ENCODE results near the gene XIST. TPM values are rescaled to one million over a fixed set of nuclear protein-coding genes. Genes with fewer than 3 reads are reported as not detected.

Gene XIST
- total RNA-seq, 1 experiment from 2014 or later, result 1.4 TPM

DNA sequence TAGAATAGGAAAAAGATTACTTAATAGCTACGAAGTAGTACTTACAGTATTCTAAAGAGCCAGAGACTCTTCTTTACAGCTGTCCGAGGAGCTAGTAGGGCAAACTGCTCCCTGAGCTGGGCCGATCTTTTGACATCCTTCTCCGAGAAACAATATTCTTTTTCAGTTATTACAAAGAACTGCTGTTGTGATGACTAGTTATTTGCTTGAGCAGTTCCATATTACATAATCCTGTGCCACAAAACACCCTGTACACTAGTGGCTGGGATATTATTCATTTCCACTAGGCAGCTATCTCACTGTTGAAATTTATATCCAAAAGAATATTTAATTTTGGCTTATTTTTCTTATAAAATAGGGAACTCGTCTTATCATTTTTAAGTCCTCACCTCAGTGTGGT is 11.2 kb downstream of the XIST start:
- peaks cover 5 to 18% of the 10 kb centered on the region in 2 experiments for H3K9me3 Mint-ChIP-seq

More for the DNA sequence above, 11.2 kb downstream of the XIST start:
- no peaks in the 10 kb centered on the region for H4K20me1 ChIP-seq (ENCODE audit: control insufficient read depth, insufficient read depth, insufficient read length)
- H3K27ac Mint-ChIP-seq, result no peak overlapping the region
- no peak overlapping the region for H3K27ac ChIP-seq (ENCODE audit: insufficient read length, low read depth, low read length)
- H3K79me1 ChIP-seq (ENCODE audit: insufficient read depth, low read depth, low read length, poor library complexity, severe bottlenecking), result no peaks in the 10 kb centered on the region
- no peak overlapping the region for H3K4ac ChIP-seq (ENCODE audit: low read depth, low read length)
- no peak overlapping the region for H3K18ac ChIP-seq (ENCODE audit: insufficient read length, low read depth, low read length)
- no peak overlapping the region for H2BK5ac ChIP-seq (ENCODE audit: insufficient read length, low read length)
- H3K14ac ChIP-seq (ENCODE audit: insufficient read depth, low read length), result no peak overlapping the region
- no peak for DNase-seq
- H4K8ac ChIP-seq (replicated peaks; ENCODE audit: insufficient read length, low read depth, low read length), result no peak overlapping the region
- no peak overlapping the region for H3K23ac ChIP-seq (ENCODE audit: insufficient read length, low read depth, low read length)
- TF ChIP-seq, protein P1, sequence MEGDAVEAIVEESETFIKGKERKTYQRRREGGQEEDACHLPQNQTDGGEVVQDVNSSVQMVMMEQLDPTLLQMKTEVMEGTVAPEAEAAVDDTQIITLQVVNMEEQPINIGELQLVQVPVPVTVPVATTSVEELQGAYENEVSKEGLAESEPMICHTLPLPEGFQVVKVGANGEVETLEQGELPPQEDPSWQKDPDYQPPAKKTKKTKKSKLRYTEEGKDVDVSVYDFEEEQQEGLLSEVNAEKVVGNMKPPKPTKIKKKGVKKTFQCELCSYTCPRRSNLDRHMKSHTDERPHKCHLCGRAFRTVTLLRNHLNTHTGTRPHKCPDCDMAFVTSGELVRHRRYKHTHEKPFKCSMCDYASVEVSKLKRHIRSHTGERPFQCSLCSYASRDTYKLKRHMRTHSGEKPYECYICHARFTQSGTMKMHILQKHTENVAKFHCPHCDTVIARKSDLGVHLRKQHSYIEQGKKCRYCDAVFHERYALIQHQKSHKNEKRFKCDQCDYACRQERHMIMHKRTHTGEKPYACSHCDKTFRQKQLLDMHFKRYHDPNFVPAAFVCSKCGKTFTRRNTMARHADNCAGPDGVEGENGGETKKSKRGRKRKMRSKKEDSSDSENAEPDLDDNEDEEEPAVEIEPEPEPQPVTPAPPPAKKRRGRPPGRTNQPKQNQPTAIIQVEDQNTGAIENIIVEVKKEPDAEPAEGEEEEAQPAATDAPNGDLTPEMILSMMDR (conservative IDR thresholded peaks at IDR 0.05), result no peak
- H3T11ph ChIP-seq (ENCODE audit: low read length), result no peak overlapping the region
- H3K4me1 ChIP-seq (ENCODE audit: insufficient read depth, low read length), result no peaks in the 10 kb centered on the region
- no peak overlapping the region for H2BK20ac ChIP-seq (ENCODE audit: low read depth, low read length, poor library complexity, severe bottlenecking)
- H3K79me2 ChIP-seq (ENCODE audit: insufficient read depth, low read length), result no peaks in the 10 kb centered on the region
- H2BK120ac ChIP-seq (ENCODE audit: low read depth, low read length, poor library complexity, severe bottlenecking), result no peak overlapping the region
- no CpG with 5 or more reads among the region's 5 CpGs for WGBS (ENCODE audit: extremely low coverage, insufficient read length, low lambda C conversion rate)
- no peaks in the 10 kb centered on the region for H3K23me2 ChIP-seq (ENCODE audit: insufficient read length, low read depth, low read length, poor library complexity, severe bottlenecking)
- peaks cover 6 to 8% of the 10 kb centered on the region in 2 experiments for H3K4me1 Mint-ChIP-seq
- no peak overlapping the region for H2BK12ac ChIP-seq (ENCODE audit: insufficient read length, low read depth, low read length)
- H4K5ac ChIP-seq (ENCODE audit: insufficient read length, low read depth, low read length), result no peak overlapping the region
- peaks cover 7 to 13% (median 10%) of the 10 kb centered on the region in 3 experiments for H3K36me3 Mint-ChIP-seq (ENCODE audit: insufficient read depth in 1 of 3, low read depth in 3 of 3)
- no peak overlapping the region for H2AK5ac ChIP-seq (ENCODE audit: insufficient read length, low read length)
- no peak overlapping the region for H3K56ac ChIP-seq (ENCODE audit: insufficient read length, low read depth, low read length)
- no peaks in the 10 kb centered on the region for H3K27me3 ChIP-seq (ENCODE audit: insufficient read depth, low read length)
- no peaks in the 10 kb centered on the region for H3K27me3 Mint-ChIP-seq (ENCODE audit: low read depth)
- H2BK15ac ChIP-seq (ENCODE audit: low read depth, low read length), result no peak overlapping the region
- H3K9me3 ChIP-seq (ENCODE audit: control insufficient read depth, low read depth, low read length), result no peaks in the 10 kb centered on the region
- H2AFZ ChIP-seq (ENCODE audit: low read length), result no peak overlapping the region
- no peak overlapping the region for H3K9ac ChIP-seq (ENCODE audit: extremely low read depth, insufficient read length, low read length)
- no peak overlapping the region for H3K4me3 Mint-ChIP-seq
- no peak overlapping the region for H3K4me2 ChIP-seq (ENCODE audit: insufficient read depth, insufficient read length, low read length)
- H4K91ac ChIP-seq (ENCODE audit: insufficient read length, low read depth, low read length), result no peak overlapping the region
